Esophagus (tissue), 2 donors: ENCODE data around the gene SPTB. TPM values are rescaled to one million over a fixed set of nuclear protein-coding genes. Genes with fewer than 3 reads are reported as not detected.

Source experiments
- H3K27ac ChIP-seq, 2 donors: one replicate each; pipeline ENCODE4 v1.5.1; 2013; ENCODE audit warnings: low read depth in 2 of 2, mild to moderate bottlenecking in 2 of 2, inconsistent platforms in 1 of 2, low read length in 1 of 2, moderate library complexity in 1 of 2
- H3K27me3 ChIP-seq, 2 donors: one replicate each; pipeline ENCODE4 v1.6.1; 2013; ENCODE audit warnings: low read length in 2 of 2, control low read depth in 1 of 2, mild to moderate bottlenecking in 1 of 2; ENCODE audit not compliant: insufficient read depth in 2 of 2, control insufficient read depth in 1 of 2
- H3K36me3 ChIP-seq, 2 donors: one replicate each; pipeline ENCODE4 v1.6.1; 2013; ENCODE audit warnings: low read length in 1 of 2; ENCODE audit not compliant: control insufficient read depth in 2 of 2, insufficient read depth in 2 of 2
- H3K4me1 ChIP-seq, 2 donors: one replicate each; pipeline ENCODE4 v1.6.1; 2013; ENCODE audit warnings: low read length in 1 of 2; ENCODE audit not compliant: control insufficient read depth in 2 of 2, insufficient read depth in 2 of 2
- H3K4me3 ChIP-seq, 2 donors: one replicate each; pipeline ENCODE4 v1.5.1; 2013; ENCODE audit warnings: low read length in 2 of 2, mild to moderate bottlenecking in 2 of 2, low read depth in 1 of 2, moderate library complexity in 1 of 2
- H3K9me3 ChIP-seq, 2 donors: one replicate each; pipeline ENCODE4 v1.6.1; 2013; ENCODE audit warnings: mild to moderate bottlenecking in 2 of 2, low read depth in 1 of 2, low read length in 1 of 2, moderate library complexity in 1 of 2; ENCODE audit not compliant: control insufficient read depth in 2 of 2, insufficient read depth in 1 of 2
- WGBS, 2 donors: extraction: QIAGEN DNeasy Blood & Tissue Kit; methylation state at CpG; one replicate each; pipeline ENCODE4 v1.1.7; 2013; 5-methylcytosine and 5-hydroxymethylcytosine counted together
- polyA plus RNA-seq, 2 donors: library from polyadenylated mRNA; stranded (reverse); fragments of 200-250 nt; gene quantifications; one replicate each; pipeline ENCODE4 v1.2.3, GENCODE V29; 2013
- donor health status: healthy with polysubstance abuse.
- donor health status: Bipolar disorder and iron deficiency.

SPTB gene
- polyA plus RNA-seq, 2 donors: 0.11 to 0.41 TPM

DNA sequence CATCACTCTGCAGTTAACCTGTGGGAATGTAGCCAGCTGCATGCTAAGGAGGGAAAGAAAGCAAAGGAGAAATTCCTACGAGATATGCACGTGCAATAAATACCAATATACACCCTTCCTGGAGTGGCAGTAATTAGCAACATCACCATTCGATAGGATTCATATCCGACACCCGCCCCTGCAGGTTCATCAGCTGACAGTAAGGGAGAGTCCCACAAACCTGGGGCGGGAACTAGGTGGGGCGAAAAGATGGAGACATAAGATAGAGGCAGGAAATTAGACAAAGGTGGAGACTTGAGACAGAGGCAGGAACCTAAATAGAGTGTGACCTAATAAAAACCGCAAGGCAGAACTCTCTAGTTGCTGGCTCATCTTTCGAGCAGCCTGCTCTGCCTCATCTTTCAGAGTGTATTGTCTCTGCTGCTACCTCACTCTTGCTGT is 123.9 kb downstream of the SPTB start:
- H3K27ac ChIP-seq: no peak overlapping the region
- no peaks in the 10 kb centered on the region for H3K36me3 ChIP-seq
- H3K4me1 ChIP-seq: peaks cover 8 to 13% of the 10 kb centered on the region in 2 donors
- WGBS, 2 donors: 39 to 45% methylated on average over 9 of the region's 9 CpGs
- no peaks in the 10 kb centered on the region for H3K9me3 ChIP-seq
- no peak overlapping the region for H3K4me3 ChIP-seq
- no peaks in the 10 kb centered on the region for H3K27me3 ChIP-seq

DNA sequence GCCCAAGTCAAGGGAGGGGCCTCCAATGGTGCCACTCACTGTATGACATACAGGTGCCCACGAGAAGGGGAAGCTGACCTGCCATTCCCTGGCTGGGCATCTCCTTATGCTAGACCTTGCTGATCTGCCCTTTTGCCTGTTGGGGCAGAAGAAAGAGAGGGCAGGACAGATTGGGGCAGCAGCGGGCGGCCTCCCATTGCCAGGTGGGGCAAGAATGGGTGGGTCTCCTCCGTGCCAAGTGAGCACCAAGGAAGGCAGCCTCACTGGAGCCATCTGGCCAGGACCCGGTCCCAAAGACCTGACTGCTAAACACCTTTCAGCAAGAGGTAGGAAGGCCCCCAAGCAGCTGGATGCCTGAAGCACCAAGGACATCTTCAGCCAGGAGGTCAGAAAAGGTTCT is 125.0 kb downstream of the SPTB start:
- Histone ChIP-seq H3K9me3 (no peaks in the 10 kb centered on the region), H3K27me3 (no peaks in the 10 kb centered on the region), H3K4me1 (peaks cover 8 to 11% of the 10 kb centered on the region in 2 donors), H3K27ac (no peak overlapping the region), H3K4me3 (no peak overlapping the region), H3K36me3 (peaks cover 0 to 3% of the 10 kb centered on the region in 2 donors)
- WGBS, 2 donors: 76 to 77% methylated on average over 5 of the region's 5 CpGs

DNA sequence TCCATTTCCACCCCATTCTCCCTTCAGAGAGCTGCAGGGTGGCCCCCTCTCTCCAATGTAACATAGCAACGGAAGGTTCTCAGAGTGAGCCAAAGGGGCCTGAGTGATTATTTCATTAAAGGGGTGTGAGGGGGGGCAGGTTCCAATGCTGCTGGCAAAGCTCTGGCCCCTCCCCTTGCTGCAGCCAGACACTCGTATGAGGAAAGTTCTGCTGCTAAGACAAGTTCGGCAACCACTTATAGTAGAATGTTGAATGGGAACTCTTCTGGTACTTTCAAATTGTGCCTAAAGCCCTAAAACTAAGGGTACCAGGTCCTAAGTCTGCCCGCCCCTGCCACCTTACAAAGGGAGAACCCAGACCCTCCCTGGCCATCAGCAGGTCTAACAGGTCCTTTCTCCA is 125.7 kb downstream of the SPTB start:
- peaks cover 0 to 3% of the 10 kb centered on the region in 2 donors for H3K36me3 ChIP-seq
- no peaks in the 10 kb centered on the region for H3K27me3 ChIP-seq
- peaks cover 5 to 10% of the 10 kb centered on the region in 2 donors for H3K4me1 ChIP-seq
- no peak overlapping the region for H3K27ac ChIP-seq
- no peaks in the 10 kb centered on the region for H3K9me3 ChIP-seq
- no peak overlapping the region for H3K4me3 ChIP-seq
- 87 to 88% methylated on average over 4 of the region's 4 CpGs for WGBS, 2 donors

DNA sequence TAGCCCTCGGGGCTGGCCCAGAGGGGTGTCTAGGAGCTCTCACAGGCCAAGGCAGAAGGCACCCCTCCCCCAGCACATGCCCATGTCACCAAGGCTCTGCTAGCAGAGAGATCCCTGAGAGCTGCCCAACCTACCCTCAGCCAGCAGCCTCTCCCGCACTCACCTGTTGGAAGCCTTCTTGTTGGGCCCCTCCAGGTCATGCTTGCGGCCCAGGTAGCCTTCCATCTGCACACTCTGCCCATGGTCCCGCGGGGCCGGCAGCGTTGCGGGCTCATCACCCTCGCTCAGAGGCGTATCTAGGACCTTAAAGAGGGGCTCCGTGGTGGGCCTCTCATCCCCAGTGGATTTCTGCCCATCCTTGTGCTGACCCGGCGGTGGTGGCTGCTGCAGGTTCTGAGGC is 126.3 kb downstream of the SPTB start:
- 95% methylated on average over 13 of the region's 13 CpGs for WGBS, 2 donors
- Histone ChIP-seq H3K9me3 (no peaks in the 10 kb centered on the region), H3K27ac (no peak overlapping the region), H3K27me3 (no peaks in the 10 kb centered on the region), H3K4me1 (peaks cover 4 to 10% of the 10 kb centered on the region in 2 donors), H3K4me3 (no peak overlapping the region), H3K36me3 (peaks cover 0 to 5% of the 10 kb centered on the region in 2 donors)

DNA sequence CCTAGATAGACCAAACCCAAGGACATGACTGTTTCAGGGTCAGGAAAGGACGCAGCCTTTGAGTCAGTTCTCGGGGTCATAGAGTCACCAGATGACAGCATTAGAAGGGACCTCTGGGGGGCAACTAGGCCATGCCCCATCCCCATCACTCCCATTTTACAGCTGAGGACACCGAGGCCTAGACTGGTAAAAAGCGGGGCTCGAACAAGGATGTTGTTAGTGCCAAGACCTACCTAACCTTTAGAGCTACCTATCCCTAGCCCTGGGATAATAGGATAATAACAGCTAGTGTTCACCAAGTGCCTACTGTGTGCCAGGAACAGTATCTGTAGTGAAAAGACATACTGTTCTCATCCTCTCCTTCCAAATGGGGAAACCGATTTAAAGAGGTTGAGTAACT is 126.8 kb downstream of the SPTB start:
- Histone ChIP-seq H3K9me3 (no peaks in the 10 kb centered on the region), H3K36me3 (peaks cover 2 to 6% of the 10 kb centered on the region in 2 donors), H3K4me1 (peaks cover 2 to 5% of the 10 kb centered on the region in 2 donors), H3K27me3 (no peaks in the 10 kb centered on the region), H3K27ac (no peak overlapping the region), H3K4me3 (no peak overlapping the region)
- WGBS, 2 donors: 93 to 96% methylated on average over 6 of the region's 6 CpGs

DNA sequence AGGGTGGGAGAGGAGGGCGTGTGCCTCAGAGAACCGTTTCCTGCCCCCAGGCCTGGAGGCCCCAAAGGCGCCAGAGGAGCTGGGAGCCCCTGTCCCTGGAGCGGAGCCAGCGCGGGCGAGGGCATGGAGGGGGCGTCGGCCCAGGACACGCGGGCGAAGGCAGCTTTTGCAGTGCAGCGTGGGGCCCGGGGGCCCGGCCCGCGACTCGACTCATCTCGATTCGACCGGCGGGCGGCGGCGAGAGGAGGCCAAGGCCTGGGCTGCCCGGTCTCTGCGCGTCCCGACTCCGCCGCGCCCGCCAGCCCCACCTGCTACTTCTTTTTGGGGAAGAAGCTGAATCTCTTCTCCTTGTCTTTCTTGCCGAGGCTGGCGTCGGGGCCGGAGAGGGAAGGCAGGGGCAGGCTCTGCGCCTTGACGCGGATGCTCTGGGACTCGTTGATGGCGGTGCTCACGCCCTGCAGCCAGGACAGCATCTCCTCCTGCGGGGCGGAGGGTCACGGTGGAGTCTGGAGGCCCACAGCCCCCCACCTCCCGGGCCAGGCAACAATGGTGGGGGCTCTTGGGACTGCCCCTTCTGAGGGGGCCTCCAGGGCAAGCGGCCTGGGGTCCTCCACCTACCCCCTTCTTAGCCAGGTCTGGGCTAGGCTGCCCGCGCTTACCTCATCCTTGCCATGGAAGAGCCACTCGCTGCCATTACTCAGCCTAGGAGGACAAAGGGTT is 130.6 kb downstream of the SPTB start:
- H3K27me3 ChIP-seq: no peaks in the 10 kb centered on the region
- peaks cover 6 to 28% of the 10 kb centered on the region in 2 donors for H3K36me3 ChIP-seq
- WGBS, 2 donors: 91 to 93% methylated on average over 48 to 51 of the region's 51 CpGs
- H3K4me1 ChIP-seq: peaks cover 0 to 3% of the 10 kb centered on the region in 2 donors
- H3K27ac ChIP-seq: no peak overlapping the region
- H3K4me3 ChIP-seq: no peak overlapping the region
- no peaks in the 10 kb centered on the region for H3K9me3 ChIP-seq

DNA sequence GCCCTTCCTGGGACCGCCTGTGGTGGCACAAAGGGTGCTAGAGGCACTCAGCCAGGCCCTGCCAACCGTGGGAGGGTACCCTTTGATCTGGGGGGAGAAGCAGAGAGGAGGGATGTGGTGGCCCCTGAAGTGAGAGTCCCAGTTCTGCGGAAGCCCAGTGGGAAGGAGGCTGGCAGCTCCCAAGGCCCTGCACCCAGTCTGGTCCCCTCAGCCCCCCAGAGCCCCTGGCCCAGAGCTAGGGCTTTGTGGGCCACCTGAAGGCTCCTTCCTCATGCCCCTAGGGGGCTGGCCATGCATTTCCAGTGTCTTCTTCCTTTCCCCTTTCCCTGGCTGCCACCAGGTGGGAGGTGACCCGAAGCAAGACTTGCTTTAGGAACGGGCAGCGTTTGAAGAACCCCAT is 131.2 kb downstream of the SPTB start:
- Histone ChIP-seq H3K4me1 (peaks cover 0 to 3% of the 10 kb centered on the region in 2 donors), H3K9me3 (no peaks in the 10 kb centered on the region), H3K27ac (no peak overlapping the region), H3K4me3 (no peak overlapping the region), H3K27me3 (no peaks in the 10 kb centered on the region), H3K36me3 (peaks cover 9 to 34% of the 10 kb centered on the region in 2 donors)
- WGBS, 2 donors: 83 to 87% methylated on average over 6 of the region's 6 CpGs

DNA sequence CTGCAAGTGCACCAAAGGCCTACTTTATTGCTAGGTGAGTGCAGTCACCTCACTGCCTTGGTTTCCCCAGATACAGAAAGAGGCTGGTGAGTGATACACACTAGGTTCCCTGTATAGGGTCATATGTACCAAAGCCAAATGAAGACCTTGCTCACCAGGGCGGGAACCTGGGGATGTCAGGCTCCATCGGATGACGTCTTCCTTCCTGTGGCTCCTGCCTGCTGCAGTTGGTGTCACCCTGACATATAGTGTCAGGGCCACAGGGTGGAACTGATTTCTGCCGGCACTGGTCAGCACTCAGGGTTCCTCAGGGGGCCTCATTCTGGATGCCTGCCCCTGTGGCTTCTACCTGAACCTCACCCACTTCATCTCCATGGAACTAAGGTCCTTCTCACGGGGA is 132.4 kb downstream of the SPTB start:
- peaks cover 20 to 45% of the 10 kb centered on the region in 2 donors for H3K36me3 ChIP-seq

DNA sequence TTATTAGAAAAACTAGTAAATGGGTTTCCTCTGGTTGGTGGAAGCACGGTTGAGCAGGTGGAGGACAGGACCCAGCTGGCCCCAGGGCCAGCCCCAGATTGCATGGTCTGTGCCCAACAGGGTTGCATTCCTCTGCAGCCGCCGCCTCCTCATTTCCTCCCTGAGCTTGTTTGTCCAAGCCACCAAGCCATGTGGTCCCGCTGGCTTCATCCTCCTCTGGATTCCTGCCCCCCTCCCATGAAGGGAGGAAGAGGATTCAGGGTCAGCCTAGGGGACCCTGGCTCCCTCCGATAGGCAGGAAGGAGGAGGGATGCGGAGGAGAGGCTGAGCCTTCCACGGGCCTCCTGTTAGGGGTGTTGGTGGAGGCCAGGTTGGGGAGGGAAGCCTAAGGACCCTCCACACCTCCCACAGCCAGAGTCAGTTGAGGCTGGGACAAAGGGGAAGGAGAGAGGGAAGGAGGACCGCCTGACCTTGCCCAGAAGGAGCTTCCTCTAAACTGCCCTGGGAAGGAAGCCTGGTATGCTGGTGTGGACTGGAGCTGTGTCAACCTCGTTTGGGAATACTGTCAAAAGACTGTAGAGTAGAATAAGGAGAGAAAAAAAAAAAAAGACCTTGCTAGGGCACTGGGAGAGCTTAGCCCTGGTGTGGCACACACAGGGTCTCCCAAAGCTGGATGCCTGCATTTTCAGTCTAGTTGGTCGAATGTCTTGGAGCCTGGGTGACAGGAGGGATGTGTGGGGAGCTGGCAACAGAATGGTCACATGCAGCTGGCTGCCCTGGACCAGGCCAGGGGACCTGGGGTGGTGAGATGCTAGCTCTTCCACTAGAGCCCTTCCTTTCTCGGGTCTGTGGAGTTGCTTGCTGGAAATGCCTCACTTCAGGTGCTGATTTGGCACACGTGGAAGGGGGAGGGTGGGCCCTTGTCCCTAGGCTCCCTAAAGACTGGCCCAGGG is 133.1 kb downstream of the SPTB start:
- H3K27me3 ChIP-seq: no peaks in the 10 kb centered on the region
- peaks cover 27 to 52% of the 10 kb centered on the region in 2 donors for H3K36me3 ChIP-seq
- WGBS, 2 donors: 58 to 59% methylated on average over 12 of the region's 12 CpGs
- H3K4me3 ChIP-seq: no peak overlapping the region
- H3K27ac ChIP-seq: no peak overlapping the region
- H3K4me1 ChIP-seq: peaks cover 0 to 3% of the 10 kb centered on the region in 2 donors
- H3K9me3 ChIP-seq: no peaks in the 10 kb centered on the region

More for the DNA sequence above, 132.4 kb downstream of the SPTB start:
- 83 to 86% methylated on average over 5 of the region's 5 CpGs for WGBS, 2 donors
- H3K9me3 ChIP-seq: no peaks in the 10 kb centered on the region
- H3K27me3 ChIP-seq: no peaks in the 10 kb centered on the region
- no peak overlapping the region for H3K4me3 ChIP-seq
- H3K4me1 ChIP-seq: peaks cover 0 to 3% of the 10 kb centered on the region in 2 donors
- H3K27ac ChIP-seq: no peak overlapping the region
